IMR-90 (cell line): ENCODE data around the gene PHF21A. TPM values are rescaled to one million over a fixed set of nuclear protein-coding genes. Genes with fewer than 3 reads are reported as not detected.

Experiments
- ATAC-seq: fragments of 200-7000 bp; cut with Tn5 transposase; 2 replicates; pipeline ENCODE4 v1.9.1; 2020; ENCODE audit warnings: low read depth, mild to moderate bottlenecking, moderate library complexity
- BruUV-seq: library from RNA; stranded (reverse); fragments of 400-500 nt; replicated peaks from 2 replicates; lab custom pipeline; 2021; lab: Mats Ljungman, UMichigan
- CTCF ChIA-PET: fragments of 300-600 bp; formaldehyde crosslinking; extraction: SDS; loops from one replicate; lab custom pipeline; 2021; ENCODE audit warnings: antibody characterized with exemption; lab: Yijun Ruan, JAX
- POLR2A ChIA-PET: fragments of 300-600 bp; sonication (Branson Sonifier 250); formaldehyde crosslinking; loops from one replicate; lab custom pipeline; 2022; ENCODE audit warnings: antibody characterized with exemption; ENCODE audit not compliant: unreplicated experiment; lab: Charles Lee
- DNase-seq: peaks from one replicate; pipeline ENCODE4 v3.0.0; 2013
- H2AFZ ChIP-seq: replicated peaks from 2 replicates; pipeline ENCODE3; 2013; ENCODE audit warnings: low read length, mild to moderate bottlenecking; ENCODE audit not compliant: poor library complexity
- H2AK5ac ChIP-seq: 2 replicates; pipeline ENCODE4 v1.6.1; 2013; ENCODE audit warnings: low read depth, low read length, inconsistent platforms
- H2AK9ac ChIP-seq: replicated peaks from 2 replicates; pipeline ENCODE3; 2013; ENCODE audit warnings: mild to moderate bottlenecking, low read depth, low read length, moderate library complexity; ENCODE audit not compliant: poor library complexity
- H2BK120ac ChIP-seq: 2 replicates; pipeline ENCODE4 v1.6.1; 2013; ENCODE audit warnings: low read depth, low read length, inconsistent platforms
- H2BK15ac ChIP-seq: 3 replicates; pipeline ENCODE4 v1.6.1; 2013; ENCODE audit warnings: low read depth, low read length, inconsistent platforms
- H2BK20ac ChIP-seq: 2 replicates; pipeline ENCODE4 v1.6.1; 2013; ENCODE audit warnings: low read depth, mild to moderate bottlenecking, inconsistent platforms, low read length, moderate library complexity
- H2BK5ac ChIP-seq: 2 replicates; pipeline ENCODE4 v1.6.1; 2013; ENCODE audit warnings: mild to moderate bottlenecking, low read depth, low read length, inconsistent platforms; ENCODE audit not compliant: poor library complexity, severe bottlenecking
- H3K14ac ChIP-seq: replicated peaks from 2 replicates; pipeline ENCODE4 v1.6.1; 2013; ENCODE audit warnings: low read depth, low read length, inconsistent platforms
- H3K18ac ChIP-seq: 2 replicates; pipeline ENCODE4 v1.6.1; 2013; ENCODE audit warnings: low read depth, low read length, control low read depth
- H3K23ac ChIP-seq: 2 replicates; pipeline ENCODE4 v1.6.1; 2013; ENCODE audit warnings: low read depth, low read length, inconsistent platforms
- H3K27ac ChIP-seq: 2 replicates; pipeline ENCODE4 v1.5.1; 2013; ENCODE audit warnings: mild to moderate bottlenecking, control low read depth, low read length; ENCODE audit not compliant: insufficient read depth
- H3K27me3 ChIP-seq: 2 replicates; pipeline ENCODE4 v1.6.1; 2013; ENCODE audit warnings: low read length; ENCODE audit not compliant: control insufficient read depth, insufficient read depth
- H3K36me3 ChIP-seq: 2 replicates; pipeline ENCODE4 v1.6.1; 2013; ENCODE audit warnings: low read length, mixed read lengths; ENCODE audit not compliant: control insufficient read depth, insufficient read depth
- H3K4ac ChIP-seq: 2 replicates; pipeline ENCODE4 v1.6.1; 2013; ENCODE audit warnings: low read depth, low read length, inconsistent platforms
- H3K4me1 ChIP-seq: 2 replicates; pipeline ENCODE4 v1.6.1; 2013; ENCODE audit warnings: low read length, mixed read lengths; ENCODE audit not compliant: control insufficient read depth, insufficient read depth
- H3K4me2 ChIP-seq: 2 replicates; pipeline ENCODE4 v1.6.1; 2013; ENCODE audit warnings: low read depth, mild to moderate bottlenecking, control low read depth, low read length, moderate library complexity
- H3K4me3 ChIP-seq: 2 replicates; pipeline ENCODE4 v1.5.1; 2013; ENCODE audit warnings: low read depth, mild to moderate bottlenecking, control low read depth, low read length, moderate library complexity; ENCODE audit not compliant: insufficient read depth
- H3K56ac ChIP-seq: 2 replicates; pipeline ENCODE4 v1.6.1; 2013; ENCODE audit warnings: low read length, inconsistent platforms; ENCODE audit not compliant: insufficient read depth; ENCODE audit errors: extremely low read depth
- H3K79me1 ChIP-seq, 2 experiments: 2 replicates each; pipeline ENCODE4 v1.6.1; 2013; ENCODE audit warnings: low read length in 2 of 2, inconsistent platforms in 1 of 2, low read depth in 1 of 2
- H3K9ac ChIP-seq: 2 replicates; pipeline ENCODE4 v1.6.1; 2013; ENCODE audit warnings: low read depth, low read length, control low read depth
- H3K9me1 ChIP-seq: 2 replicates; pipeline ENCODE4 v1.6.1; 2013; ENCODE audit warnings: low read length, inconsistent platforms; ENCODE audit not compliant: insufficient read depth
- H3K9me3 ChIP-seq: 2 replicates; pipeline ENCODE4 v1.6.1; 2013; ENCODE audit warnings: low read length; ENCODE audit not compliant: control insufficient read depth, insufficient read depth
- H4K20me1 ChIP-seq: 2 replicates; pipeline ENCODE4 v1.6.1; 2013; ENCODE audit warnings: low read length, inconsistent platforms; ENCODE audit not compliant: insufficient read depth
- H4K5ac ChIP-seq: 2 replicates; pipeline ENCODE4 v1.6.1; 2013; ENCODE audit warnings: mild to moderate bottlenecking, low read depth, low read length, control low read depth
- H4K8ac ChIP-seq, 2 experiments: 2 replicates each; pipeline ENCODE4 v1.6.1; 2013; ENCODE audit warnings: low read depth in 2 of 2, low read length in 2 of 2, control low read depth in 1 of 2, inconsistent platforms in 1 of 2
- H4K91ac ChIP-seq: 2 replicates; pipeline ENCODE4 v1.6.1; 2013; ENCODE audit warnings: low read depth, low read length, inconsistent platforms; ENCODE audit not compliant: insufficient read depth
- BHLHE40 ChIP-seq: fragments of 150-350 bp; IDR thresholded peaks from 2 replicates; pipeline ENCODE4 v1.6.1; 2016; ENCODE audit warnings: mild to moderate bottlenecking, low read depth, low read length
- CEBPB ChIP-seq: IDR thresholded peaks from 2 replicates; pipeline ENCODE4 v1.6.1; 2012; ENCODE audit warnings: low read depth, low read length, improper control_type of control experiment
- CHD1 ChIP-seq: IDR thresholded peaks from 2 replicates; pipeline ENCODE4 v1.6.1; 2012; ENCODE audit warnings: low read depth, low read length, improper control_type of control experiment
- FOS ChIP-seq: fragments of 150-350 bp; IDR thresholded peaks from 2 replicates; pipeline ENCODE4 v1.6.1; 2016; ENCODE audit warnings: low read depth, low read length
- MAFK ChIP-seq: IDR thresholded peaks from 2 replicates; pipeline ENCODE4 v1.6.1; 2012; ENCODE audit warnings: low read depth, low read length, improper control_type of control experiment
- MAZ ChIP-seq: IDR thresholded peaks from 2 replicates; pipeline ENCODE4 v1.6.1; 2012; ENCODE audit warnings: low read depth, mild to moderate bottlenecking, low read length, improper control_type of control experiment, moderate library complexity, borderline replicate concordance
- MXI1 ChIP-seq: IDR thresholded peaks from 2 replicates; pipeline ENCODE4 v1.6.1; 2012; ENCODE audit warnings: low read depth, mild to moderate bottlenecking, low read length, moderate library complexity, borderline replicate concordance
- NFE2L2 ChIP-seq: fragments of 150-350 bp; IDR thresholded peaks from 2 replicates; pipeline ENCODE4 v1.6.1; 2016; ENCODE audit warnings: low read depth, mild to moderate bottlenecking, low read length
- POLR2A ChIP-seq: IDR thresholded peaks from 2 replicates; pipeline ENCODE4 v1.6.1; 2012; ENCODE audit warnings: mild to moderate bottlenecking, low read depth, low read length
- RAD21 ChIP-seq: IDR thresholded peaks from 2 replicates; pipeline ENCODE4 v1.6.1; 2012; ENCODE audit warnings: low read length, improper control_type of control experiment
- RCOR1 ChIP-seq: IDR thresholded peaks from 2 replicates; pipeline ENCODE4 v1.6.1; 2012; ENCODE audit warnings: mild to moderate bottlenecking, low read length, improper control_type of control experiment; ENCODE audit not compliant: insufficient replicate concordance
- RFX5 ChIP-seq: IDR thresholded peaks from 2 replicates; pipeline ENCODE4 v1.8.0; 2012; ENCODE audit warnings: low read depth, mild to moderate bottlenecking, low read length, moderate library complexity
- SMC3 ChIP-seq: fragments of 150-350 bp; IDR thresholded peaks from 2 replicates; pipeline ENCODE4 v1.6.1; 2016; ENCODE audit warnings: low read depth, mild to moderate bottlenecking, antibody characterized with exemption, low read length, moderate library complexity
- WGBS, 2 experiments: methylation state at CpG; one replicate each; pipeline versions ENCODE4 v1.1.5 to v1.1.7; 2013; ENCODE audit warnings: missing lambda C conversion rate in 2 of 2; ENCODE audit not compliant: insufficient read length in 1 of 2; ENCODE audit errors: extremely low coverage in 2 of 2; 5-methylcytosine and 5-hydroxymethylcytosine counted together
- dilution Hi-C: fragments of 300-500 bp; cut with HindIII; formaldehyde crosslinking; loops from one replicate; pipeline ENCODE4 v1.14.3; 2018; ENCODE audit warnings: low sequenced_read_pairs; ENCODE audit not compliant: unreplicated experiment
- in situ Hi-C: fragments of 300-500 bp; cut with MboI; formaldehyde crosslinking; loops from 3 replicates; pipeline ENCODE4 v1.14.3; 2019; ENCODE audit warnings: low sequenced_read_pairs, inconsistent platforms, mixed read lengths
- intact Hi-C: fragments of 100-400 bp; cut with micrococcal nuclease; formaldehyde crosslinking; loops from 2 replicates; pipeline ENCODE4 v1.10.0; 2022
- polyA plus RNA-seq, 3 experiments: library from polyadenylated mRNA; depleted of rRNA; stranded (reverse); fragments of >200 nt; gene quantifications; 2 replicates each; pipeline ENCODE4 v1.2.3, GENCODE V29; 2012; ENCODE audit warnings: low replicate concordance in 1 of 3
- total RNA-seq: library from RNA; depleted of rRNA; stranded (reverse); fragments of >200 nt; gene quantifications from 2 replicates; pipeline ENCODE4 v1.2.3, GENCODE V29; 2012
- TF ChIP-seq, protein P1 (sequence below): fragments of 150-350 bp; IDR thresholded peaks from 2 replicates; pipeline ENCODE4 v1.6.1; 2016; ENCODE audit warnings: low read depth, mild to moderate bottlenecking, low read length, moderate library complexity, borderline replicate concordance
- TF ChIP-seq, protein P2 (sequence below): conservative IDR thresholded peaks from 2 replicates; pipeline ENCODE4 v1.5.1; 2012; ENCODE audit warnings: mild to moderate bottlenecking, low read depth, low read length, improper control_type of control experiment
- TF ChIP-seq, protein P3 (sequence below): fragments of 150-350 bp; IDR thresholded peaks from 2 replicates; pipeline ENCODE4 v1.6.1; 2017; ENCODE audit warnings: mild to moderate bottlenecking, antibody characterized with exemption, low read length, low read depth

PHF21A gene
- total and polyA plus RNA-seq, 2 of the 4 experiments (the other 2 are of a cell fraction): 9.0 to 20.6 TPM

DNA sequence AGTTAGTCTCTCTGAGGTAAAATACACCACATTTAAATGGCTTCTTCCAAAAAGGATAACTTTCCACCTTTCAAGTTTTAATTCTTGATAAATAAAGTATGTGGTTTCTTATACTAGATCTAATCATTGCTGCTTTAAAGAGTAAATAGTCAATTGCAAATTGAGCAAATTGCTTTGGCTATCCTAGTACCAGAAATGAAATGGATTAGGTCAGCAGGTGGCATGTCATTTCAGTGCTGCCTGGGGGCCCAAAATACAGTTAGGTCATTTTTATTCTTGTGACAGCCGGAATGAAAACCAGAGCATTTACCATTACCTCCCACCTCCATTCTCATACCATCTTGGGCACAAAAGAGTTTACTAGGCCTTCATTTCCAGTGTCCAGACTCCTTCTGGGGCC is 70.2 kb downstream of the PHF21A start:
- no peaks in the 10 kb centered on the region for H3K36me3 ChIP-seq
- ATAC-seq: no peak

More for the DNA sequence above, 70.2 kb downstream of the PHF21A start:
- Histone ChIP-seq H2AFZ (no peak overlapping the region), H4K20me1 (peaks cover 18% of the 10 kb centered on the region; the same call in 1 of the 2 replicates), H3K79me1 (peaks cover 14 to 46% of the 10 kb centered on the region in 2 experiments; a peak in 3 of 4 replicates), H3K4ac (no peak overlapping the region), H2BK20ac (no peak overlapping the region), H4K91ac (no peak overlapping the region), H2AK9ac (no peak overlapping the region), H2BK15ac (no peak overlapping the region), H2BK120ac (no peak overlapping the region), H3K18ac (no peak overlapping the region), H3K4me3 (no peak overlapping the region), H3K14ac (no peak overlapping the region), H3K56ac (no peak overlapping the region), H3K9ac (no peak overlapping the region), H3K9me1 (peaks cover 3% of the 10 kb centered on the region), H3K4me1 (peaks cover 20% of the 10 kb centered on the region), H2AK5ac (no peak overlapping the region), H3K4me2 (no peak overlapping the region), H4K8ac (no peak overlapping the region), H4K5ac (no peak overlapping the region), H3K9me3 (no peaks in the 10 kb centered on the region), H2BK5ac (no peak overlapping the region), H3K27me3 (no peaks in the 10 kb centered on the region), H3K23ac (no peak overlapping the region), H3K27ac (no peak overlapping the region)
- TF ChIP-seq, protein P1, sequence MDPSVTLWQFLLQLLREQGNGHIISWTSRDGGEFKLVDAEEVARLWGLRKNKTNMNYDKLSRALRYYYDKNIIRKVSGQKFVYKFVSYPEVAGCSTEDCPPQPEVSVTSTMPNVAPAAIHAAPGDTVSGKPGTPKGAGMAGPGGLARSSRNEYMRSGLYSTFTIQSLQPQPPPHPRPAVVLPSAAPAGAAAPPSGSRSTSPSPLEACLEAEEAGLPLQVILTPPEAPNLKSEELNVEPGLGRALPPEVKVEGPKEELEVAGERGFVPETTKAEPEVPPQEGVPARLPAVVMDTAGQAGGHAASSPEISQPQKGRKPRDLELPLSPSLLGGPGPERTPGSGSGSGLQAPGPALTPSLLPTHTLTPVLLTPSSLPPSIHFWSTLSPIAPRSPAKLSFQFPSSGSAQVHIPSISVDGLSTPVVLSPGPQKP: no peak
- TF ChIP-seq RCOR1: no peak
- TF ChIP-seq, protein P2, sequence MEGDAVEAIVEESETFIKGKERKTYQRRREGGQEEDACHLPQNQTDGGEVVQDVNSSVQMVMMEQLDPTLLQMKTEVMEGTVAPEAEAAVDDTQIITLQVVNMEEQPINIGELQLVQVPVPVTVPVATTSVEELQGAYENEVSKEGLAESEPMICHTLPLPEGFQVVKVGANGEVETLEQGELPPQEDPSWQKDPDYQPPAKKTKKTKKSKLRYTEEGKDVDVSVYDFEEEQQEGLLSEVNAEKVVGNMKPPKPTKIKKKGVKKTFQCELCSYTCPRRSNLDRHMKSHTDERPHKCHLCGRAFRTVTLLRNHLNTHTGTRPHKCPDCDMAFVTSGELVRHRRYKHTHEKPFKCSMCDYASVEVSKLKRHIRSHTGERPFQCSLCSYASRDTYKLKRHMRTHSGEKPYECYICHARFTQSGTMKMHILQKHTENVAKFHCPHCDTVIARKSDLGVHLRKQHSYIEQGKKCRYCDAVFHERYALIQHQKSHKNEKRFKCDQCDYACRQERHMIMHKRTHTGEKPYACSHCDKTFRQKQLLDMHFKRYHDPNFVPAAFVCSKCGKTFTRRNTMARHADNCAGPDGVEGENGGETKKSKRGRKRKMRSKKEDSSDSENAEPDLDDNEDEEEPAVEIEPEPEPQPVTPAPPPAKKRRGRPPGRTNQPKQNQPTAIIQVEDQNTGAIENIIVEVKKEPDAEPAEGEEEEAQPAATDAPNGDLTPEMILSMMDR: no peak
- no peak for TF ChIP-seq CHD1
- TF ChIP-seq MAFK: no peak
- no peak for TF ChIP-seq MAZ
- no peak for TF ChIP-seq RAD21
- no peak for TF ChIP-seq BHLHE40
- TF ChIP-seq RFX5: no peak
- no peak for TF ChIP-seq NFE2L2
- no peak for TF ChIP-seq SMC3
- no peak for TF ChIP-seq POLR2A
- TF ChIP-seq, protein P3, sequence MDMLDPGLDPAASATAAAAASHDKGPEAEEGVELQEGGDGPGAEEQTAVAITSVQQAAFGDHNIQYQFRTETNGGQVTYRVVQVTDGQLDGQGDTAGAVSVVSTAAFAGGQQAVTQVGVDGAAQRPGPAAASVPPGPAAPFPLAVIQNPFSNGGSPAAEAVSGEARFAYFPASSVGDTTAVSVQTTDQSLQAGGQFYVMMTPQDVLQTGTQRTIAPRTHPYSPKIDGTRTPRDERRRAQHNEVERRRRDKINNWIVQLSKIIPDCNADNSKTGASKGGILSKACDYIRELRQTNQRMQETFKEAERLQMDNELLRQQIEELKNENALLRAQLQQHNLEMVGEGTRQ: no peak
- TF ChIP-seq MXI1: no peak
- TF ChIP-seq FOS: no peak
- TF ChIP-seq CEBPB: no peak
- in situ Hi-C loops (no loop called here), intact Hi-C loops (loop anchor here (5.0 kb wide), 1 partner anchor 186 kb away; no protein-coding TSS in a partner anchor), dilution Hi-C loops (no loop called here)
- no peak for DNase-seq
- POLR2A ChIA-PET: no interaction called here
- WGBS, 2 experiments: no CpG with 5 or more reads among the region's 1 CpG
- no TSS peak for BruUV-seq
- CTCF ChIA-PET: interaction anchor here (1.2 kb wide), 1 partner anchor 13 kb away, joined by 4 read pairs; no protein-coding TSS in a partner anchor
